GM21423 (cell line): ENCODE data around the gene MRPS34.
A peak's percentile ranks its signal among the peaks of the same experiment; 100 is the strongest.

Source experiments
- ATAC-seq: cut with Tn5 transposase; IDR thresholded peaks from one replicate; pipeline ENCODE4 v1.9.1; 2021; ENCODE audit warnings: mild to moderate bottlenecking, moderate library complexity; ENCODE audit not compliant: unreplicated experiment

The MRPS34 gene

GRCh38 chr16:1771188-1771863 lies 1.6 kb downstream of the MRPS34 start, which contains the start of gene NME3:
Gene NME3, minus strand, starts transcription at chr16:1771543. Its CDS starts 9 bp downstream, at chr16:1771534.
- peak; percentile 24 for ATAC-seq

GRCh38 chr16:1770328-1771187 lies 2.4 kb downstream of the MRPS34 start:
- no peak for ATAC-seq

GRCh38 chr16:1769402-1770300 lies 3.3 kb downstream of the MRPS34 start:
- no peak for ATAC-seq

GRCh38 chr16:1768767-1769401 lies 4.0 kb downstream of the MRPS34 start:
- ATAC-seq = no peak

- no peak for ATAC-seq
These were observed 4.7 kb downstream of the MRPS34 start for GRCh38 chr16:1768061-1768766.

- no peak for ATAC-seq
These were observed 5.6 kb downstream of the MRPS34 start for GRCh38 chr16:1767116-1767994.

- ATAC-seq = no peak
These were observed 6.2 kb downstream of the MRPS34 start for GRCh38 chr16:1766701-1767100.

- no peak for ATAC-seq
These were observed 6.7 kb downstream of the MRPS34 start for GRCh38 chr16:1766231-1766630.

- no peak for ATAC-seq
These were observed 7.1 kb downstream of the MRPS34 start for GRCh38 chr16:1765826-1766225.

GRCh38 chr16:1764971-1765370 lies 8.0 kb downstream of the MRPS34 start:
- ATAC-seq = no peak

- ATAC-seq = no peak
These were observed 9.1 kb downstream of the MRPS34 start for GRCh38 chr16:1763521-1764511.

GRCh38 chr16:1762879-1763520 lies 9.9 kb downstream of the MRPS34 start:
- no peak for ATAC-seq

GRCh38 chr16:1762196-1762878 lies 10.6 kb downstream of the MRPS34 start:
- ATAC-seq = no peak

GRCh38 chr16:1761751-1762150 lies 11.2 kb downstream of the MRPS34 start:
- no peak for ATAC-seq

GRCh38 chr16:1760911-1761310 lies 12.0 kb downstream of the MRPS34 start:
- no peak for ATAC-seq

- no peak for ATAC-seq
These were observed 13.4 kb downstream of the MRPS34 start for GRCh38 chr16:1759511-1759910.

GRCh38 chr16:1758923-1759322 lies 14.0 kb downstream of the MRPS34 start:
- ATAC-seq = no peak
